ENCODE measurements around the gene ZBTB20. TPM values are rescaled to one million over a fixed set of nuclear protein-coding genes. Genes with fewer than 3 reads are reported as not detected.

The ZBTB20 gene
- total RNA-seq, 1 donor from 2014 or later = 66.4 TPM

- no peak overlapping the region for H3K4me3 ChIP-seq
- no peak for TF ChIP-seq CTCF (IDR thresholded peaks at IDR 0.05)
- DNase-seq (no peak), ATAC-seq (peak; percentile 70 to 75)
- no peaks in the 10 kb centered on the region for H3K27me3 ChIP-seq (ENCODE audit: low read depth)
- H3K9me3 ChIP-seq = no peaks in the 10 kb centered on the region
- intact Hi-C loops (cut with DNase I) = no loop called here
- H3K4me1 ChIP-seq = no peaks in the 10 kb centered on the region
- H3K27ac ChIP-seq = no peak overlapping the region
- no peaks in the 10 kb centered on the region for H3K36me3 ChIP-seq
Observed at GRCh38 chr3:114709102-114709501, 438.0 kb downstream of the ZBTB20 start.

GRCh38 chr3:114707252-114707860 is 439.7 kb downstream of the ZBTB20 start:
- no peaks in the 10 kb centered on the region for H3K27me3 ChIP-seq (ENCODE audit: low read depth)
- H3K27ac ChIP-seq = no peak overlapping the region
- H3K9me3 ChIP-seq = no peaks in the 10 kb centered on the region
- TF ChIP-seq CTCF (IDR thresholded peaks at IDR 0.05) = no peak
- H3K4me1 ChIP-seq = no peaks in the 10 kb centered on the region
- no peak for ATAC-seq
- DNase-seq = no peak
- intact Hi-C loops (cut with DNase I) = no loop called here
- no peaks in the 10 kb centered on the region for H3K36me3 ChIP-seq
- no peak overlapping the region for H3K4me3 ChIP-seq

GRCh38 chr3:114706591-114707232 is 440.4 kb downstream of the ZBTB20 start:
- Histone ChIP-seq H3K27me3 (ENCODE audit: low read depth) (no peaks in the 10 kb centered on the region), H3K9me3 (no peaks in the 10 kb centered on the region), H3K4me1 (no peaks in the 10 kb centered on the region), H3K27ac (no peak overlapping the region), H3K4me3 (no peak overlapping the region), H3K36me3 (no peaks in the 10 kb centered on the region)
- ATAC-seq = peak; percentile 55 to 92
- no peak for TF ChIP-seq CTCF (IDR thresholded peaks at IDR 0.05)
- intact Hi-C loops (cut with DNase I) = no loop called here
- no peak for DNase-seq

- H3K36me3 ChIP-seq = no peaks in the 10 kb centered on the region
- H3K27ac ChIP-seq = no peak overlapping the region
- H3K9me3 ChIP-seq = no peaks in the 10 kb centered on the region
- no peak for ATAC-seq
- TF ChIP-seq CTCF (IDR thresholded peaks at IDR 0.05) = no peak
- H3K4me1 ChIP-seq = peaks cover 15% of the 10 kb centered on the region
- H3K27me3 ChIP-seq (ENCODE audit: low read depth) = no peaks in the 10 kb centered on the region
- intact Hi-C loops (cut with DNase I) = no loop called here
- no peak for DNase-seq
- H3K4me3 ChIP-seq = no peak overlapping the region
Observed at GRCh38 chr3:114700637-114701234, 446.4 kb downstream of the ZBTB20 start.

GRCh38 chr3:114698146-114699105 is 448.7 kb downstream of the ZBTB20 start:
- DNase-seq (no peak), ATAC-seq (peak in 1 of 2 donors; percentile 68)
- TF ChIP-seq CTCF (IDR thresholded peaks at IDR 0.05) = no peak
- no peaks in the 10 kb centered on the region for H3K36me3 ChIP-seq
- H3K27me3 ChIP-seq (ENCODE audit: low read depth) = no peaks in the 10 kb centered on the region
- H3K4me3 ChIP-seq = no peak overlapping the region
- H3K9me3 ChIP-seq = no peaks in the 10 kb centered on the region
- H3K4me1 ChIP-seq = peaks cover 15% of the 10 kb centered on the region
- intact Hi-C loops (cut with DNase I) = no loop called here
- H3K27ac ChIP-seq = no peak overlapping the region
